Measurements from ENCODE around the gene CKB.

CKB gene

GRCh38 chr14:103509864-103510723, 12.5 kb downstream of the CKB start:
- no peak for DNase-seq

- DNase-seq = no peak
Measured at GRCh38 chr14:103508521-103509329, 13.9 kb downstream of the CKB start.

- DNase-seq = no peak
Measured at GRCh38 chr14:103507751-103508150, 14.9 kb downstream of the CKB start.

- no peak for DNase-seq
Measured at GRCh38 chr14:103504991-103505565, 17.6 kb downstream of the CKB start.

GRCh38 chr14:103503296-103503695, 19.3 kb downstream of the CKB start:
- DNase-seq = no peak

GRCh38 chr14:103502877-103503276, 19.8 kb downstream of the CKB start:
- no peak for DNase-seq

- no peak for DNase-seq
Measured at GRCh38 chr14:103501921-103502669, 20.5 kb downstream of the CKB start.

- no peak for DNase-seq
Measured at GRCh38 chr14:103501041-103501870, 21.4 kb downstream of the CKB start.

GRCh38 chr14:103500148-103500990, 22.3 kb downstream of the CKB start:
- peak; percentile 59 for DNase-seq

- no peak for DNase-seq
Measured at GRCh38 chr14:103499709-103500108, 22.9 kb downstream of the CKB start.

GRCh38 chr14:103496776-103497175, 25.9 kb downstream of the CKB start:
- DNase-seq = no peak

GRCh38 chr14:103495854-103496253, 26.8 kb downstream of the CKB start:
- DNase-seq = no peak

- no peak for DNase-seq
Measured at GRCh38 chr14:103492156-103492925, 30.3 kb downstream of the CKB start.

- no peak for DNase-seq
Measured at GRCh38 chr14:103491691-103492090, 30.9 kb downstream of the CKB start.

GRCh38 chr14:103489621-103490020, 33.0 kb downstream of the CKB start:
- no peak for DNase-seq

- DNase-seq = no peak
Measured at GRCh38 chr14:103488960-103489359, 33.7 kb downstream of the CKB start.

- no peak for DNase-seq
Measured at GRCh38 chr14:103488071-103488470, 34.6 kb downstream of the CKB start.

GRCh38 chr14:103485504-103485903, 37.1 kb downstream of the CKB start:
- no peak for DNase-seq

- no peak for DNase-seq
Measured at GRCh38 chr14:103483600-103483999, 39.0 kb downstream of the CKB start.

- DNase-seq = no peak
Measured at GRCh38 chr14:103480595-103480994, 42.0 kb downstream of the CKB start.

Data from activated effector memory CD4-positive, alpha-beta T cell treated with Interleukin-2 at 50 U/mL for 16 hours (primary cell).